HepG2 (cell line): ENCODE results near the gene SULT2A1. TPM values are rescaled to one million over a fixed set of nuclear protein-coding genes. Genes with fewer than 3 reads are reported as not detected.
A peak's percentile ranks its signal among the peaks of the same experiment; 100 is the strongest.

ENCODE experiments used
- ADNP ChIP-seq: sonication (generic); formaldehyde crosslinking; IDR thresholded peaks from 2 replicates; pipeline ENCODE4 v1.4.0; 2020; ENCODE audit warnings: missing genetic modification reagents
- DMAP1 ChIP-seq: IDR thresholded peaks from 2 replicates; pipeline ENCODE4 v1.6.1; 2016
- FOSL2 ChIP-seq: sonication (generic); formaldehyde crosslinking; IDR thresholded peaks from 2 replicates; pipeline ENCODE4 v1.4.0; 2020; ENCODE audit warnings: missing genetic modification reagents
- FOXO1 ChIP-seq: sonication (generic); formaldehyde crosslinking; IDR thresholded peaks from 2 replicates; pipeline ENCODE4 v1.4.0; 2020; ENCODE audit warnings: missing genetic modification reagents
- IKZF5 ChIP-seq: IDR thresholded peaks from 2 replicates; pipeline ENCODE4 v1.6.1; 2018; ENCODE audit warnings: missing genetic modification reagents, mild to moderate bottlenecking, missing compliant biosample characterization
- KAT8 ChIP-seq: IDR thresholded peaks from 2 replicates; pipeline ENCODE4 v1.6.1; 2016; ENCODE audit warnings: missing genetic modification reagents, missing compliant biosample characterization
- KDM4B ChIP-seq: sonication (generic); formaldehyde crosslinking; IDR thresholded peaks from 2 replicates; pipeline ENCODE4 v1.4.0; 2020; ENCODE audit warnings: missing genetic modification reagents
- MYC ChIP-seq: sonication (generic); formaldehyde crosslinking; IDR thresholded peaks from 2 replicates; pipeline ENCODE4 v1.9.0; 2021; ENCODE audit warnings: missing genetic modification reagents, borderline replicate concordance
- NCOA2 ChIP-seq: sonication (generic); formaldehyde crosslinking; IDR thresholded peaks from 2 replicates; pipeline ENCODE4 v1.8.0; 2022; ENCODE audit warnings: inconsistent platforms
- NFKBIZ ChIP-seq: IDR thresholded peaks from 2 replicates; pipeline ENCODE4 v1.6.1; 2018; ENCODE audit warnings: missing genetic modification reagents, missing compliant biosample characterization
- NFYB ChIP-seq: sonication (generic); formaldehyde crosslinking; IDR thresholded peaks from 2 replicates; pipeline ENCODE4 v1.4.0; 2020; ENCODE audit warnings: missing genetic modification reagents
- PRDM15 ChIP-seq: sonication (generic); formaldehyde crosslinking; IDR thresholded peaks from 2 replicates; pipeline ENCODE4 v1.4.0; 2020; ENCODE audit warnings: missing genetic modification reagents
- SAP130 ChIP-seq: IDR thresholded peaks from 2 replicates; pipeline ENCODE4 v1.6.1; 2016; ENCODE audit warnings: low read depth
- SMAD3 ChIP-seq: sonication (generic); formaldehyde crosslinking; IDR thresholded peaks from 2 replicates; pipeline ENCODE4 v1.4.0; 2020; ENCODE audit warnings: missing genetic modification reagents
- STAG1 ChIP-seq: sonication (generic); formaldehyde crosslinking; IDR thresholded peaks from 2 replicates; pipeline ENCODE4 v1.4.0; 2020; ENCODE audit warnings: missing genetic modification reagents
- THAP11 ChIP-seq: IDR thresholded peaks from 2 replicates; pipeline ENCODE4 v1.6.1; 2016; ENCODE audit warnings: missing biosample characterization, missing genetic modification reagents
- TSC22D2 ChIP-seq: sonication (generic); formaldehyde crosslinking; IDR thresholded peaks from 2 replicates; pipeline ENCODE4 v1.5.1; 2020; ENCODE audit warnings: missing genetic modification reagents, mild to moderate bottlenecking, borderline replicate concordance
- ZKSCAN8 ChIP-seq: IDR thresholded peaks from 2 replicates; pipeline ENCODE4 v1.6.1; 2016; ENCODE audit warnings: borderline replicate concordance, missing genetic modification reagents, missing compliant biosample characterization
- ZNF124 ChIP-seq: sonication (generic); formaldehyde crosslinking; IDR thresholded peaks from 2 replicates; pipeline ENCODE4 v1.4.0; 2020; ENCODE audit warnings: missing genetic modification reagents
- ZNF205 ChIP-seq: IDR thresholded peaks from 2 replicates; pipeline ENCODE4 v1.6.1; 2018; ENCODE audit warnings: missing biosample characterization, missing genetic modification reagents
- ZNF331 ChIP-seq: sonication (generic); formaldehyde crosslinking; IDR thresholded peaks from 2 replicates; pipeline ENCODE4 v1.4.0; 2020; ENCODE audit warnings: missing genetic modification reagents
- ZNF720 ChIP-seq: sonication (generic); formaldehyde crosslinking; IDR thresholded peaks from 2 replicates; pipeline ENCODE4 v1.4.0; 2020; ENCODE audit warnings: missing genetic modification reagents
- ZNF773 ChIP-seq: sonication (generic); formaldehyde crosslinking; IDR thresholded peaks from 2 replicates; pipeline ENCODE4 v1.4.0; 2020; ENCODE audit warnings: missing genetic modification reagents, borderline replicate concordance
- ZNF800 ChIP-seq: sonication (generic); formaldehyde crosslinking; IDR thresholded peaks from 2 replicates; pipeline ENCODE4 v1.4.0; 2020; ENCODE audit warnings: missing genetic modification reagents
- ZSCAN20 ChIP-seq: sonication (generic); formaldehyde crosslinking; IDR thresholded peaks from 2 replicates; pipeline ENCODE4 v1.4.0; 2020; ENCODE audit warnings: missing genetic modification reagents, mild to moderate bottlenecking, borderline replicate concordance
- ZSCAN9 ChIP-seq: IDR thresholded peaks from 2 replicates; pipeline ENCODE4 v1.6.1; 2016; ENCODE audit warnings: borderline replicate concordance
- polyA plus RNA-seq, 8 experiments: library from polyadenylated mRNA; depleted of rRNA in 3 of 8; stranded (reverse) in 7 of 8; unstranded in 1 of 8; fragments of >200 nt; fragmentation: Illumina TruSeq in 4 of 8; extraction: Trizol in 4 of 8; gene quantifications; 2 replicates each; pipeline versions ENCODE4 v1.2.1 to v1.2.3, GENCODE V29; 2011 to 2016; ENCODE audit warnings: low read depth in 4 of 8, missing spikeins in 1 of 8, mixed read lengths in 1 of 8; ENCODE audit not compliant: insufficient read depth in 1 of 8
- total RNA-seq, 5 experiments: library from RNA; depleted of rRNA; stranded (reverse); fragments of >200 nt; fragmentation: Illumina TruSeq; extraction: Trizol; gene quantifications; 2 replicates each; pipeline ENCODE4 v1.2.3, GENCODE V29; 2016; ENCODE audit warnings: low read depth in 1 of 5

SULT2A1 gene
- total and polyA plus RNA-seq, 2 of the 13 experiments (the other 11 are each of a cell fraction or from before 2014, with no cell fraction given): 137 to 193 TPM

- TF ChIP-seq ZSCAN20 (CRISPR knock-in tag): peak; percentile 80; the same call in 1 of the 2 replicates
- TF ChIP-seq FOSL2 (CRISPR knock-in tag): peak; percentile 71
- TF ChIP-seq ZNF205 (CRISPR knock-in tag): peak; percentile 86; the same call in 1 of the 2 replicates
- TF ChIP-seq KDM4B: peak; percentile 76
- TF ChIP-seq NFYB (CRISPR knock-in tag): peak; percentile 50
- TF ChIP-seq SAP130: peak; percentile 82
- TF ChIP-seq NCOA2 (CRISPR knock-in tag): peak; percentile 45; the same call in 1 of the 2 replicates
- peak; percentile 92 for TF ChIP-seq ZKSCAN8 (CRISPR knock-in tag)
- TF ChIP-seq DMAP1 (CRISPR knock-in tag): 0 out of 2 replicates have a peak, but pooled peaks have one; percentile 30
- peak; percentile 89 for TF ChIP-seq TSC22D2
- peak; percentile 86 for TF ChIP-seq IKZF5 (CRISPR knock-in tag)
- TF ChIP-seq ZSCAN9 (CRISPR knock-in tag): peak; percentile 91
- peak; percentile 95 for TF ChIP-seq SMAD3
- 0 out of 2 replicates have a peak, but pooled peaks have one; percentile 33 for TF ChIP-seq ZNF773 (CRISPR knock-in tag)
- peak; percentile 79 for TF ChIP-seq THAP11 (CRISPR knock-in tag)
- 0 out of 2 replicates have a peak, but pooled peaks have one; percentile 25 for TF ChIP-seq MYC
- TF ChIP-seq ZNF720 (CRISPR knock-in tag): peak; percentile 64; the same call in 1 of the 2 replicates
- TF ChIP-seq ZNF124 (CRISPR knock-in tag): peak; percentile 96
- peak; percentile 80 for TF ChIP-seq KAT8 (CRISPR knock-in tag)
- peak; percentile 90 for TF ChIP-seq ZNF331
- 0 out of 2 replicates have a peak, but pooled peaks have one; percentile 25 for TF ChIP-seq PRDM15 (CRISPR knock-in tag)
- peak; percentile 91 for TF ChIP-seq ZNF800 (CRISPR knock-in tag)
- TF ChIP-seq FOXO1 (CRISPR knock-in tag): peak; percentile 68; the same call in 1 of the 2 replicates
- peak; percentile 67 for TF ChIP-seq STAG1
- peak; percentile 77; the same call in 1 of the 2 replicates for TF ChIP-seq NFKBIZ (CRISPR knock-in tag)
- TF ChIP-seq ADNP (CRISPR knock-in tag): peak; percentile 88
These were observed 34.0 kb upstream of the SULT2A1 start (continued) for GRCh38 chr19:47920107-47920506.
